ENCODE data around the gene PTH2R. TPM values are rescaled to one million over a fixed set of nuclear protein-coding genes. Genes with fewer than 3 reads are reported as not detected.
"Not testable (repeated sequence)": the region's sequence is repeated elsewhere in the genome, so short reads cannot be mapped to it uniquely, and the experiment has no call there.

Gene PTH2R
- total and polyA plus RNA-seq, 2 experiments from 2014 or later, result 0.18 to 0.38 TPM

GRCh38 chr2:208502288-208502687, 95.7 kb downstream of the PTH2R start (continued):
- TF ChIP-seq REST (IDR thresholded peaks at IDR 0.05; ENCODE audit: unreplicated experiment), result no peak
- no peak for TF ChIP-seq CTCF (conservative IDR thresholded peaks at IDR 0.05; ENCODE audit: low read depth in 2 of 2)
- TF ChIP-seq JUNB (IDR thresholded peaks at IDR 0.05; ENCODE audit: unreplicated experiment), result no peak
- no peak for TF ChIP-seq ZNF114 (CRISPR knock-in tag; IDR thresholded peaks at IDR 0.05)
- TF ChIP-seq ETS1 (IDR thresholded peaks at IDR 0.05), result no peak
- TF ChIP-seq CREB1 (CRISPR knock-in tag; IDR thresholded peaks at IDR 0.05; ENCODE audit: low read depth), result no peak

- H3K4me1 ChIP-seq (ENCODE audit: insufficient read depth); H3K36me3 Mint-ChIP-seq (ENCODE audit: low read depth); H3K36me3 ChIP-seq (ENCODE audit: insufficient read depth); H3K9me3 Mint-ChIP-seq; H4K20me1 ChIP-seq (replicated peaks; ENCODE audit: insufficient read depth); H3K27me3 Mint-ChIP-seq (ENCODE audit: insufficient read depth, low read depth, poor library complexity); H3K27me3 ChIP-seq (ENCODE audit: insufficient read depth); H3K27ac Mint-ChIP-seq; H3K9me2 ChIP-seq (ENCODE audit: insufficient read depth); DNase-seq (ENCODE audit: low spot score); H3K4me3 Mint-ChIP-seq; ATAC-seq; H3K4me2 ChIP-seq; H3K4me1 Mint-ChIP-seq; H3K27ac ChIP-seq (ENCODE audit: low read depth); H3F3A ChIP-seq (replicated peaks; ENCODE audit: low read depth); H3K79me2 ChIP-seq (replicated peaks; ENCODE audit: insufficient read depth); H3K4me3 ChIP-seq; H2AFZ ChIP-seq: not testable (repeated sequence)
Measured at GRCh38 chr2:208505365-208505764, 98.8 kb downstream of the PTH2R start.

GRCh38 chr2:208509586-208509985, 103.0 kb downstream of the PTH2R start:
- Histone ChIP-seq H3K27me3 (ENCODE audit: insufficient read depth) (no peaks in the 10 kb centered on the region), H3F3A (replicated peaks; ENCODE audit: low read depth) (no peaks in the 10 kb centered on the region), H3K4me1 (ENCODE audit: insufficient read depth) (no peaks in the 10 kb centered on the region), H3K27ac (ENCODE audit: low read depth) (no peak overlapping the region), H3K36me3 (ENCODE audit: insufficient read depth) (no peaks in the 10 kb centered on the region), H2AFZ (no peak overlapping the region), H3K4me3 (no peak overlapping the region), H3K4me2 (no peak overlapping the region), H3K9me2 (ENCODE audit: insufficient read depth) (no peaks in the 10 kb centered on the region), H4K20me1 (replicated peaks; ENCODE audit: insufficient read depth) (no peaks in the 10 kb centered on the region), H3K79me2 (replicated peaks; ENCODE audit: insufficient read depth) (no peaks in the 10 kb centered on the region)
- peaks cover 2% of the 10 kb centered on the region for H3K27me3 Mint-ChIP-seq (ENCODE audit: insufficient read depth, low read depth, poor library complexity)
- DNase-seq (ENCODE audit: low spot score), result no peak
- no peaks in the 10 kb centered on the region for H3K4me1 Mint-ChIP-seq
- peaks cover 12% of the 10 kb centered on the region for H3K9me3 Mint-ChIP-seq
- ATAC-seq, result no peak
- no peak overlapping the region for H3K4me3 Mint-ChIP-seq
- peaks cover 12% of the 10 kb centered on the region; the same call in 2 of the 3 replicates for H3K36me3 Mint-ChIP-seq (ENCODE audit: low read depth)
- H3K27ac Mint-ChIP-seq, result no peak overlapping the region
- TF ChIP-seq EZH2 (IDR thresholded peaks at IDR 0.05; ENCODE audit: low read depth, unreplicated experiment) (no peak), REST (IDR thresholded peaks at IDR 0.05; ENCODE audit: unreplicated experiment) (no peak)

Measured in GM23338 (cell line).